HL-60 (cell line): ENCODE measurements around the gene CRY1.

Source experiments
- CTCF ChIP-seq: IDR thresholded peaks from one replicate; pipeline ENCODE4 v1.5.1; 2011; ENCODE audit warnings: low read length, control low read depth, inconsistent platforms; ENCODE audit not compliant: insufficient read depth
- POLR2AphosphoS5 ChIP-seq: IDR thresholded peaks from 2 replicates; pipeline ENCODE4 v1.6.1; 2012; ENCODE audit warnings: low read depth

DNA sequence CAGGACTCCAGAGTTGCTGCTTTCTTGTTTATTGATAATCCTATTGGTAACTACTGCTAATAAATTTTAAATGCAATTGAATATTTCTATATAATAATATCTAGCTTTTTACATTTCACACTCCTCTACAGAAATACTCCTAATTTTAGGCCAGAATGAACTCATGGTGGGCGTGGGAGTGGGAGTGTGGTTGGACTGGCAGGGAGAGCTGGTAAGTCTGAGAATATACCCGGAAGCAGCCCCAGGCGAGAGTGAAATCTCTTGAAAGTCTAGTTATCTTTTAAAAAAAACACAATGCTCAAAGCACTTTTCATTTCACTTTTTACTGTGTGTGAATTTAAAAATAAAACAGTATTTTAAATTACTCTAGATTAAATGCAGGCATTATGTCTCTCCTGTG, 132.9 kb downstream of the CRY1 start:
- TF ChIP-seq CTCF (no peak), POLR2AphosphoS5 (no peak)
